Adrenal gland (tissue), 5 donors: Measurements from ENCODE around the gene COG7.

Experiments
- POLR2A ChIP-seq, 2 donors: fragments of 450-650 bp; IDR thresholded peaks; one replicate each; pipeline ENCODE4 v1.6.1; 2017; ENCODE audit warnings: antibody characterized with exemption in 2 of 2, mild to moderate bottlenecking in 2 of 2, moderate library complexity in 1 of 2
- TF ChIP-seq, protein P1 (sequence below), 6 experiments: fragments of 450-650 bp in 4 of 6; fragments of 200-600 bp in 2 of 6; sonication (generic) in 1 of 6; IDR thresholded peaks; 1 replicate in 5 of 6; 2 replicates in 1 of 6; pipeline versions ENCODE4 v1.5.1 to v1.8.0; 2016 to 2021; ENCODE audit warnings: antibody characterized with exemption in 6 of 6, mild to moderate bottlenecking in 2 of 6, moderate library complexity in 1 of 6
- donor health status: DM: no; HTN: no; CAD: no.

DNA sequence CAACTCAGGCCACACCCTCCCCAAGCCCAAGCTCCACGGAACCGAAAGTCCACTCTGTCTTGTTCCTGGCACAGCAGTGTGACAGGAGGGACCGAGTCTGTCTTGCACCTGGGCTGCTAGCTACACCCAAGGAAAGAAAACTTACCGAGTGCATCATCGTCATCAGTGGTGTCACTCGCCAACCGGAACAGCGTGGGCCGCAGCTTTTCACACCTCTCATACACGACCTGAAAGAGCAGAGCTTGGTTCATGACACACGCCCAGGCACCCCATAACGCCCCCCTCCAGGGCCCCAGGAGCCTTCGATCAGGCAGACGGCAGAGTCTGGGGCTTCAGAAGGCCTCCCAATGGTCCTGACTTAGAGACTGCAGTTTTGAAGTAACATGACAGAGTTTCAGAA, 29.8 kb upstream of the COG7 start:
- no peak for TF ChIP-seq POLR2A (IDR thresholded peaks at IDR 0.05)
- TF ChIP-seq, protein P1, sequence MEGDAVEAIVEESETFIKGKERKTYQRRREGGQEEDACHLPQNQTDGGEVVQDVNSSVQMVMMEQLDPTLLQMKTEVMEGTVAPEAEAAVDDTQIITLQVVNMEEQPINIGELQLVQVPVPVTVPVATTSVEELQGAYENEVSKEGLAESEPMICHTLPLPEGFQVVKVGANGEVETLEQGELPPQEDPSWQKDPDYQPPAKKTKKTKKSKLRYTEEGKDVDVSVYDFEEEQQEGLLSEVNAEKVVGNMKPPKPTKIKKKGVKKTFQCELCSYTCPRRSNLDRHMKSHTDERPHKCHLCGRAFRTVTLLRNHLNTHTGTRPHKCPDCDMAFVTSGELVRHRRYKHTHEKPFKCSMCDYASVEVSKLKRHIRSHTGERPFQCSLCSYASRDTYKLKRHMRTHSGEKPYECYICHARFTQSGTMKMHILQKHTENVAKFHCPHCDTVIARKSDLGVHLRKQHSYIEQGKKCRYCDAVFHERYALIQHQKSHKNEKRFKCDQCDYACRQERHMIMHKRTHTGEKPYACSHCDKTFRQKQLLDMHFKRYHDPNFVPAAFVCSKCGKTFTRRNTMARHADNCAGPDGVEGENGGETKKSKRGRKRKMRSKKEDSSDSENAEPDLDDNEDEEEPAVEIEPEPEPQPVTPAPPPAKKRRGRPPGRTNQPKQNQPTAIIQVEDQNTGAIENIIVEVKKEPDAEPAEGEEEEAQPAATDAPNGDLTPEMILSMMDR (IDR thresholded peaks at IDR 0.05) = no peak
